Panc1 (cell line): Measurements from ENCODE around the gene C9.

Source experiments
- CTCF ChIP-seq: fragments of 450-650 bp; IDR thresholded peaks from 2 replicates; pipeline ENCODE4 v1.5.1; 2017; ENCODE audit warnings: mild to moderate bottlenecking
- POLR2AphosphoS5 ChIP-seq: IDR thresholded peaks from 2 replicates; pipeline ENCODE4 v1.6.1; 2012; ENCODE audit warnings: mild to moderate bottlenecking, low read depth, low read length, moderate library complexity
- SIN3A ChIP-seq: IDR thresholded peaks from 2 replicates; pipeline ENCODE4 v1.6.1; 2012; ENCODE audit warnings: low read depth, mild to moderate bottlenecking, low read length, moderate library complexity, borderline replicate concordance; ENCODE audit not compliant: insufficient read depth

- TF ChIP-seq CTCF (no peak), POLR2AphosphoS5 (no peak), SIN3A (no peak)
Observed at GRCh38 chr5:39264528-39264927, 99.8 kb downstream of the C9 start.
